HG03354 (cell line): ENCODE measurements around the gene SLC5A6.

Experiments used
- ATAC-seq: cut with Tn5 transposase; IDR thresholded peaks from one replicate; pipeline ENCODE4 v1.9.1; 2021; ENCODE audit warnings: mild to moderate bottlenecking; ENCODE audit not compliant: unreplicated experiment, poor library complexity, severe bottlenecking

The SLC5A6 gene

DNA sequence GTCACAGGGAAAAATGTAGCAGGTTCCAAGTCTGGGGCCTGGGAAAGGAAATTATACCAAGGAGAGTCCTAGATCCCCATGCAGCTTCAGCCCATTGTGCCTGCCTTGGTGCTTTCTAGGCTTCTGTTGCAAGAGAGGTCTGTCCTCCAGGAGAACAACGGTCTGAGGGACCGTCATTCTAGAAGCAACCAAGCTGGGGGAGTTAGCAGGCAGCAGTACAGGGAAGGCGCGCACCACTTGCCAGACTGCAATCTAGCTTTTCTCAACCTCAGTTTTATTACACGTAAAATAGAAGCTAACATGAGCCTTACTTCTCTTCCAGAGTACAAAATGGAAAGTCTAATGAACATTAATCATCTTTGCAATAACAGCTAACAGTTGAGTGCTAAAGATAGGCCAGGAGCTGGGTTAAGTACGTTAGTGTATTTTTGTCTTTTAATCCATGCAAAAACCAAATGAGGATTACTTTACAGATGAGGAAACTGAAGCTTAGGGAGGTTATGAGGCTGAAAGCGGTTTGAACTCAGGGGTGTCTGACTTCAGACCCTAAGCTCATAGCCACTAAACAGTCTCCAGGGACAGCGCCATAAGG, 61.3 kb downstream of the SLC5A6 start:
- ATAC-seq = no peak
